ENCODE measurements around the gene DGAT2.

- no peak for TF ChIP-seq POLR2AphosphoS5 (IDR thresholded peaks at IDR 0.05)
- TF ChIP-seq CTCF (IDR thresholded peaks at IDR 0.05; ENCODE audit: poor library complexity, severe bottlenecking): no peak
- TF ChIP-seq RAD21 (conservative IDR thresholded peaks at IDR 0.05): no peak
These were observed 8.0 kb downstream of the DGAT2 start for GRCh38 chr11:75776546-75776945.

Measured in neural cell (in vitro differentiated cells).